Activated CD4-positive, alpha-beta T cell treated with anti-CD3 and anti-CD28 coated beads, Interleukin-2, amount 10 ng/mL, durations not matched to agents 7 days and 5 days (primary cell): ENCODE measurements around the gene SHC3. TPM values are rescaled to one million over a fixed set of nuclear protein-coding genes. Genes with fewer than 3 reads are reported as not detected.
A peak's percentile ranks its signal among the peaks of the same experiment; 100 is the strongest.

Source experiments
- CTCF ChIA-PET: fragments of 350-600 bp; sonication (Branson Sonifier 250); formaldehyde crosslinking; loops from one replicate; lab custom pipeline; 2021; ENCODE audit warnings: antibody characterized with exemption; lab: Charles Lee
- POLR2A ChIA-PET: fragments of 350-600 bp; sonication (Branson Sonifier 250); formaldehyde crosslinking; loops from one replicate; lab custom pipeline; 2021; ENCODE audit warnings: antibody characterized with exemption; lab: Charles Lee
- DNase-seq: peaks from one replicate; pipeline ENCODE4 v3.0.0-alpha.2; 2020
- H3K27ac Mint-ChIP-seq: one replicate; pipeline ENCODE4 v1.8.0; 2021; ENCODE audit warnings: mild to moderate bottlenecking, moderate library complexity, mixed read lengths
- H3K27me3 Mint-ChIP-seq: one replicate; pipeline ENCODE4 v1.8.0; 2021; ENCODE audit warnings: mixed read lengths
- H3K36me3 Mint-ChIP-seq: one replicate; pipeline ENCODE4 v1.8.0; 2021; ENCODE audit warnings: low read depth, mixed read lengths
- H3K4me1 Mint-ChIP-seq: one replicate; pipeline ENCODE4 v1.8.0; 2021; ENCODE audit warnings: mixed read lengths
- H3K4me3 Mint-ChIP-seq: one replicate; pipeline ENCODE4 v1.8.0; 2021; ENCODE audit warnings: mild to moderate bottlenecking, moderate library complexity, mixed read lengths
- H3K9me3 Mint-ChIP-seq: one replicate; pipeline ENCODE4 v1.8.0; 2021; ENCODE audit warnings: mixed read lengths
- total RNA-seq, 2 experiments: library from RNA; stranded (reverse); gene quantifications; one replicate each; pipeline ENCODE4 v1.2.3, GENCODE V29; 2021

SHC3 gene
- total RNA-seq, 2 experiments from 2014 or later: not detected

- no peaks in the 10 kb centered on the region for H3K4me1 Mint-ChIP-seq
- ChIA-PET CTCF (no interaction called here), POLR2A (no interaction called here)
- no peak for DNase-seq
- H3K4me3 Mint-ChIP-seq: no peak overlapping the region
- H3K36me3 Mint-ChIP-seq: no peaks in the 10 kb centered on the region
- H3K27me3 Mint-ChIP-seq: peaks cover 46% of the 10 kb centered on the region
- H3K9me3 Mint-ChIP-seq: peaks cover 3% of the 10 kb centered on the region
- H3K27ac Mint-ChIP-seq: no peak overlapping the region
Observed at GRCh38 chr9:89161221-89161620, 17.4 kb downstream of the SHC3 start.

GRCh38 chr9:89160806-89161205 is 17.8 kb downstream of the SHC3 start:
- no peak for DNase-seq
- Mint-ChIP-seq H3K4me1 (no peaks in the 10 kb centered on the region), H3K9me3 (peaks cover 3% of the 10 kb centered on the region), H3K4me3 (no peak overlapping the region), H3K27me3 (peaks cover 45% of the 10 kb centered on the region), H3K27ac (no peak overlapping the region), H3K36me3 (no peaks in the 10 kb centered on the region)
- ChIA-PET POLR2A (no interaction called here), CTCF (no interaction called here)

- Mint-ChIP-seq H3K27ac (no peak overlapping the region), H3K36me3 (no peaks in the 10 kb centered on the region), H3K4me3 (no peak overlapping the region), H3K27me3 (peaks cover 59% of the 10 kb centered on the region), H3K4me1 (peaks cover 13% of the 10 kb centered on the region), H3K9me3 (no peaks in the 10 kb centered on the region)
- peak; percentile 27 for DNase-seq
- CTCF ChIA-PET: no interaction called here
- POLR2A ChIA-PET: no interaction called here
Observed at GRCh38 chr9:89154651-89155336, 23.8 kb downstream of the SHC3 start.

GRCh38 chr9:89154218-89154617 is 24.4 kb downstream of the SHC3 start:
- POLR2A ChIA-PET: no interaction called here
- no peak overlapping the region for H3K27ac Mint-ChIP-seq
- CTCF ChIA-PET: no interaction called here
- H3K9me3 Mint-ChIP-seq: no peaks in the 10 kb centered on the region
- peaks cover 13% of the 10 kb centered on the region for H3K4me1 Mint-ChIP-seq
- no peak for DNase-seq
- no peaks in the 10 kb centered on the region for H3K36me3 Mint-ChIP-seq
- H3K27me3 Mint-ChIP-seq: peaks cover 54% of the 10 kb centered on the region
- no peak overlapping the region for H3K4me3 Mint-ChIP-seq

- Mint-ChIP-seq H3K36me3 (no peaks in the 10 kb centered on the region), H3K9me3 (no peaks in the 10 kb centered on the region), H3K27ac (no peak overlapping the region), H3K27me3 (peaks cover 50% of the 10 kb centered on the region), H3K4me3 (no peak overlapping the region), H3K4me1 (peaks cover 13% of the 10 kb centered on the region)
- DNase-seq: no peak
- POLR2A ChIA-PET: interaction anchor here (0.6 kb wide), 1 partner anchor 154 kb away, joined by 4 read pairs; no protein-coding TSS in a partner anchor
- CTCF ChIA-PET: no interaction called here
Observed at GRCh38 chr9:89153232-89154017, 25.2 kb downstream of the SHC3 start.

GRCh38 chr9:89149726-89150125 is 28.9 kb downstream of the SHC3 start:
- H3K9me3 Mint-ChIP-seq: no peaks in the 10 kb centered on the region
- no peak overlapping the region for H3K27ac Mint-ChIP-seq
- CTCF ChIA-PET: no interaction called here
- POLR2A ChIA-PET: no interaction called here
- H3K27me3 Mint-ChIP-seq: peaks cover 46% of the 10 kb centered on the region
- H3K4me1 Mint-ChIP-seq: peaks cover 10% of the 10 kb centered on the region
- H3K36me3 Mint-ChIP-seq: no peaks in the 10 kb centered on the region
- no peak overlapping the region for H3K4me3 Mint-ChIP-seq
- no peak for DNase-seq

GRCh38 chr9:89145097-89145496 is 33.5 kb downstream of the SHC3 start:
- H3K4me3 Mint-ChIP-seq: no peak overlapping the region
- no peaks in the 10 kb centered on the region for H3K4me1 Mint-ChIP-seq
- no peaks in the 10 kb centered on the region for H3K36me3 Mint-ChIP-seq
- DNase-seq: no peak
- ChIA-PET CTCF (no interaction called here), POLR2A (no interaction called here)
- H3K27me3 Mint-ChIP-seq: peaks cover 24% of the 10 kb centered on the region
- no peaks in the 10 kb centered on the region for H3K9me3 Mint-ChIP-seq
- H3K27ac Mint-ChIP-seq: no peak overlapping the region

- Mint-ChIP-seq H3K9me3 (no peaks in the 10 kb centered on the region), H3K27me3 (peaks cover 25% of the 10 kb centered on the region), H3K27ac (no peak overlapping the region), H3K4me3 (no peak overlapping the region), H3K4me1 (no peaks in the 10 kb centered on the region), H3K36me3 (no peaks in the 10 kb centered on the region)
- CTCF ChIA-PET: no interaction called here
- no peak for DNase-seq
- POLR2A ChIA-PET: no interaction called here
Observed at GRCh38 chr9:89144238-89144637, 34.4 kb downstream of the SHC3 start.

GRCh38 chr9:89143266-89143665 is 35.4 kb downstream of the SHC3 start:
- Mint-ChIP-seq H3K4me1 (no peaks in the 10 kb centered on the region), H3K27ac (no peak overlapping the region), H3K27me3 (peaks cover 27% of the 10 kb centered on the region)

GRCh38 chr9:89139455-89139854 is 39.2 kb downstream of the SHC3 start:
- no peak for DNase-seq
- H3K27me3 Mint-ChIP-seq: peaks cover 10% of the 10 kb centered on the region
- no peak overlapping the region for H3K4me3 Mint-ChIP-seq
- H3K9me3 Mint-ChIP-seq: peaks cover 15% of the 10 kb centered on the region
- H3K36me3 Mint-ChIP-seq: no peaks in the 10 kb centered on the region
- ChIA-PET POLR2A (no interaction called here), CTCF (interaction anchor here (1.5 kb wide), 1 partner anchor 12 kb away, joined by 4 read pairs; no protein-coding TSS in a partner anchor)
- no peak overlapping the region for H3K27ac Mint-ChIP-seq
- no peaks in the 10 kb centered on the region for H3K4me1 Mint-ChIP-seq

More at GRCh38 chr9:89143266-89143665, 35.4 kb downstream of the SHC3 start:
- DNase-seq: no peak
- ChIA-PET POLR2A (no interaction called here), CTCF (no interaction called here)
- Mint-ChIP-seq H3K4me3 (no peak overlapping the region), H3K36me3 (no peaks in the 10 kb centered on the region), H3K9me3 (peaks cover 4% of the 10 kb centered on the region)

GRCh38 chr9:89138463-89139390 is 39.9 kb downstream of the SHC3 start:
- DNase-seq: no peak
- Mint-ChIP-seq H3K9me3 (peaks cover 17% of the 10 kb centered on the region), H3K27ac (no peak overlapping the region), H3K36me3 (no peaks in the 10 kb centered on the region), H3K27me3 (peaks cover 10% of the 10 kb centered on the region), H3K4me1 (no peaks in the 10 kb centered on the region), H3K4me3 (no peak overlapping the region)
- ChIA-PET POLR2A (no interaction called here), CTCF (interaction anchor here (1.5 kb wide), 1 partner anchor 12 kb away, joined by 4 read pairs; no protein-coding TSS in a partner anchor)

GRCh38 chr9:89137542-89138462 is 40.8 kb downstream of the SHC3 start:
- Mint-ChIP-seq H3K36me3 (no peaks in the 10 kb centered on the region), H3K4me1 (no peaks in the 10 kb centered on the region), H3K27ac (no peak overlapping the region), H3K9me3 (peaks cover 17% of the 10 kb centered on the region), H3K4me3 (no peak overlapping the region), H3K27me3 (peaks cover 10% of the 10 kb centered on the region)
- ChIA-PET CTCF (interaction anchor here (1.5 kb wide), 1 partner anchor 11 kb away, joined by 4 read pairs; no protein-coding TSS in a partner anchor), POLR2A (no interaction called here)
- DNase-seq: no peak
